Vagina (tissue), 2 donors: Measurements from ENCODE around the gene KCTD6. TPM values are rescaled to one million over a fixed set of nuclear protein-coding genes. Genes with fewer than 3 reads are reported as not detected.

ENCODE experiments used
- DNase-seq, 2 donors: peaks; one replicate each; pipeline ENCODE4 v3.0.0-alpha.2; 2017; ENCODE audit errors: extremely low spot score in 2 of 2
- H3K27ac ChIP-seq: fragments of 200-600 bp; sonication (generic); one replicate; pipeline ENCODE4 v1.5.1; 2019
- H3K27me3 ChIP-seq: fragments of 200-600 bp; sonication (generic); one replicate; pipeline ENCODE4 v1.5.1; 2019
- H3K36me3 ChIP-seq, 2 donors: fragments of 200-600 bp; sonication (generic); one replicate each; pipeline ENCODE4 v1.5.1; 2017 to 2019
- H3K4me1 ChIP-seq: fragments of 200-600 bp; sonication (generic); one replicate; pipeline ENCODE4 v1.5.1; 2019
- H3K4me3 ChIP-seq, 2 donors: fragments of 200-600 bp; sonication (generic); 1 replicate in 1 of 2; 2 replicates in 1 of 2; pipeline ENCODE4 v1.5.1; 2016 to 2019
- H3K9me3 ChIP-seq: fragments of 200-600 bp; sonication (generic); one replicate; pipeline ENCODE4 v1.5.1; 2019
- POLR2A ChIP-seq, 2 donors: fragments of 450-650 bp; IDR thresholded peaks; one replicate each; pipeline ENCODE4 v1.6.1; 2017; ENCODE audit warnings: antibody characterized with exemption in 2 of 2, mild to moderate bottlenecking in 2 of 2, moderate library complexity in 2 of 2
- POLR2AphosphoS5 ChIP-seq, 2 donors: sonication (generic); formaldehyde crosslinking; IDR thresholded peaks; one replicate each; pipeline ENCODE4 v1.9.0; 2017; ENCODE audit warnings: antibody characterized with exemption in 2 of 2, mild to moderate bottlenecking in 2 of 2, low read depth in 1 of 2; ENCODE audit not compliant: insufficient read depth in 1 of 2
- intact Hi-C: fragments of 100-400 bp; cut with DNase I; formaldehyde crosslinking; loops from one replicate; pipeline ENCODE4 v1.15.1; 2023
- total RNA-seq: library from RNA; depleted of rRNA; stranded (reverse); fragments of >200 nt; gene quantifications from one replicate; pipeline ENCODE4 v1.2.3, GENCODE V29; 2016
- TF ChIP-seq, protein P1 (sequence below), 3 experiments: fragments of 450-650 bp in 2 of 3; fragments of 200-600 bp in 1 of 3; sonication (generic) in 1 of 3; IDR thresholded peaks; one replicate each; pipeline ENCODE4 v1.5.1; 2017 to 2019; ENCODE audit warnings: antibody characterized with exemption in 3 of 3, mild to moderate bottlenecking in 2 of 3, moderate library complexity in 2 of 3

The KCTD6 gene
- total RNA-seq, 1 donor from 2014 or later: 19.6 TPM

DNA sequence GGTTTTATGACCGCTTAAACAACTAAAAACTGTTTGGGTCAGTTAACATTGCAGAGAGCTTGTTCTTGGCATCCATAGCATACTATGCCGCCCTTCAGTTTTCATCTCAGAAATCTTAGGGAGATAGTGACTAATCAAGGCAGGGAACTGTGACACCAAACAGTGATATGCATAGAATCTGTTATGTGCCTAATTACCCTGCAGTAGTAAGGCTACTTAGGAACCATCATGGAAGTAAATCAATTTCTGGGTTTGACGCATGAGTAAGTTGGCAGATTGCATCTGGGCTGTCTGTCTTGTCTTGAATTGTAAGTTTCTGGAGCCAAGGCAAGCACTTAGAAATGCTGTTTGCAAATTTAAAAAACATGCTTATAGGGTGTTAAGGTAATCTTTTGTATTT is 22.5 kb downstream of the KCTD6 start:
- TF ChIP-seq, protein P1, sequence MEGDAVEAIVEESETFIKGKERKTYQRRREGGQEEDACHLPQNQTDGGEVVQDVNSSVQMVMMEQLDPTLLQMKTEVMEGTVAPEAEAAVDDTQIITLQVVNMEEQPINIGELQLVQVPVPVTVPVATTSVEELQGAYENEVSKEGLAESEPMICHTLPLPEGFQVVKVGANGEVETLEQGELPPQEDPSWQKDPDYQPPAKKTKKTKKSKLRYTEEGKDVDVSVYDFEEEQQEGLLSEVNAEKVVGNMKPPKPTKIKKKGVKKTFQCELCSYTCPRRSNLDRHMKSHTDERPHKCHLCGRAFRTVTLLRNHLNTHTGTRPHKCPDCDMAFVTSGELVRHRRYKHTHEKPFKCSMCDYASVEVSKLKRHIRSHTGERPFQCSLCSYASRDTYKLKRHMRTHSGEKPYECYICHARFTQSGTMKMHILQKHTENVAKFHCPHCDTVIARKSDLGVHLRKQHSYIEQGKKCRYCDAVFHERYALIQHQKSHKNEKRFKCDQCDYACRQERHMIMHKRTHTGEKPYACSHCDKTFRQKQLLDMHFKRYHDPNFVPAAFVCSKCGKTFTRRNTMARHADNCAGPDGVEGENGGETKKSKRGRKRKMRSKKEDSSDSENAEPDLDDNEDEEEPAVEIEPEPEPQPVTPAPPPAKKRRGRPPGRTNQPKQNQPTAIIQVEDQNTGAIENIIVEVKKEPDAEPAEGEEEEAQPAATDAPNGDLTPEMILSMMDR (IDR thresholded peaks at IDR 0.05): no peak
- TF ChIP-seq POLR2AphosphoS5 (IDR thresholded peaks at IDR 0.05; ENCODE audit: insufficient read depth in 1 of 2, low read depth in 1 of 2): no peak
- TF ChIP-seq POLR2A (IDR thresholded peaks at IDR 0.05): no peak
- Histone ChIP-seq H3K9me3 (no peaks in the 10 kb centered on the region), H3K27me3 (no peaks in the 10 kb centered on the region), H3K4me3 (no peak overlapping the region), H3K4me1 (peaks cover 5% of the 10 kb centered on the region), H3K36me3 (no peaks in the 10 kb centered on the region), H3K27ac (no peak overlapping the region)
- no peak for DNase-seq
- intact Hi-C loops: no loop called here

DNA sequence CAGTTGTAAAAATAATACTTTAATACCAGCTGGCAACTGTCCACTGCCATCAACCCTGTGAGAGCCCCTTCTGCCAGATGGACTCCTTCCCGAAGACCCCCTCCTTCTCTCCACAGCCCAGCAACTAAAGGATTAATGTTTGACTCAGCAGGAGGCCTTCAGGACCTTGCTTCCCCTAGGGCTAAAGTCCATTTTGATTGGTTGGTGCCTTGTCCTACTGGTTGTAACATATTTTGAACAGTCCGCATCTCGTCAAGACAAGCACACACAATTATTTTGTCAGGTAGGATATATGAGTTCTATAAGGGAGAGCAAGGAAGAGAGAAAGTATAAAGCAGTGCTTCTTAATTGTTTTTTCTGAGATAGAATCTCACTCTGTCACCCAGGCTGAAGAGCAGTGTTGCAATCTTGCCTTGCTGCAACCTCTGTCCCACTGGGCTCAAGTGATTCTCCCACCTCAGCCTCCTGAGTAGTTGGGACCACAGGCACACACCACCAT is 26.4 kb downstream of the KCTD6 start:
- intact Hi-C loops: no loop called here
- Histone ChIP-seq H3K4me3 (no peak overlapping the region), H3K27me3 (no peaks in the 10 kb centered on the region), H3K4me1 (peaks cover 5% of the 10 kb centered on the region), H3K27ac (no peak overlapping the region), H3K9me3 (no peaks in the 10 kb centered on the region), H3K36me3 (peaks cover 0 to 19% of the 10 kb centered on the region in 2 donors)
- no peak for DNase-seq
- TF ChIP-seq, protein P1 (IDR thresholded peaks at IDR 0.05): no peak
- peak in 1 of 2 donors; percentile 21 for TF ChIP-seq POLR2AphosphoS5 (IDR thresholded peaks at IDR 0.05; ENCODE audit: insufficient read depth in 1 of 2, low read depth in 1 of 2)

DNA sequence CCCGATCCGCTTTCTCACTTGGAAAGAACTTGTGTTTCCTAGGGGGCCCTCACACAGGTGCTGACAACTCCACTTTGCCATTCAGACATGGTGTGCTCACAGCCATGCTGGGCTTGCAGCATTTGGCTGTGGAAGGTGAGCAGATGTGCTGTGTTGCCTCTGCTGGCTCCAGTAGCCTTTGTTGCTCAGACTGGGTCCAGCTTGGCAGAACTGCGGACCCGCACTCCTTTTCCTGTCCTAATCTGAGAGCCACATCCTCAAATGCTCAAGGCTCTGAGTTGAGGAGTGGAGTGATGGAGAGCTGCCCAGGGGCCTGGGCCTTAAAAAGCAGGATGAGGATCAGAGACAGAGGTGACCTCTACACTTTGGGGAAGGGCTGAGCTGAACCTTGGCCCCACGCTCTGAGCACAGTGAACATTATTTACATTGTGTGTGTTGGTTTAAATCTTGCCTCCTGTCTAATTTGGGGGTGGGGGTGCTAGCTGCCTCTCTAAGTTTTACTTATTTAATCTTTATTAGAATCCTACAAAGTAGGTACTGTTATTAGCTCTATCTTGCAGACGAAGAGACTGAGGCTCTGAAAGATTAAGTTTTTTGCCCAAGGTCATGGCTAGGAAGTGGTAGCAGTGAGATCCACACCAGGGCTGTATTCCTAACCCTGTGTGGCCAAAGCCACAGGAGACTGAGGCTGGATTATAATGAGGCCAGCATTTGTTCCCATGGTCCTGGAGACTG is 27.9 kb downstream of the KCTD6 start:
- TF ChIP-seq, protein P1 (IDR thresholded peaks at IDR 0.05): no peak
- TF ChIP-seq POLR2AphosphoS5 (IDR thresholded peaks at IDR 0.05; ENCODE audit: insufficient read depth in 1 of 2, low read depth in 1 of 2): no peak
- TF ChIP-seq POLR2A (IDR thresholded peaks at IDR 0.05): no peak
- intact Hi-C loops: no loop called here
- DNase-seq: no peak
- no peak overlapping the region for H3K27ac ChIP-seq
- H3K27me3 ChIP-seq: no peaks in the 10 kb centered on the region
- peaks cover 5% of the 10 kb centered on the region for H3K4me1 ChIP-seq
- no peaks in the 10 kb centered on the region for H3K9me3 ChIP-seq
- H3K4me3 ChIP-seq: no peak overlapping the region
- H3K36me3 ChIP-seq: peaks cover 0 to 30% of the 10 kb centered on the region in 2 donors

DNA sequence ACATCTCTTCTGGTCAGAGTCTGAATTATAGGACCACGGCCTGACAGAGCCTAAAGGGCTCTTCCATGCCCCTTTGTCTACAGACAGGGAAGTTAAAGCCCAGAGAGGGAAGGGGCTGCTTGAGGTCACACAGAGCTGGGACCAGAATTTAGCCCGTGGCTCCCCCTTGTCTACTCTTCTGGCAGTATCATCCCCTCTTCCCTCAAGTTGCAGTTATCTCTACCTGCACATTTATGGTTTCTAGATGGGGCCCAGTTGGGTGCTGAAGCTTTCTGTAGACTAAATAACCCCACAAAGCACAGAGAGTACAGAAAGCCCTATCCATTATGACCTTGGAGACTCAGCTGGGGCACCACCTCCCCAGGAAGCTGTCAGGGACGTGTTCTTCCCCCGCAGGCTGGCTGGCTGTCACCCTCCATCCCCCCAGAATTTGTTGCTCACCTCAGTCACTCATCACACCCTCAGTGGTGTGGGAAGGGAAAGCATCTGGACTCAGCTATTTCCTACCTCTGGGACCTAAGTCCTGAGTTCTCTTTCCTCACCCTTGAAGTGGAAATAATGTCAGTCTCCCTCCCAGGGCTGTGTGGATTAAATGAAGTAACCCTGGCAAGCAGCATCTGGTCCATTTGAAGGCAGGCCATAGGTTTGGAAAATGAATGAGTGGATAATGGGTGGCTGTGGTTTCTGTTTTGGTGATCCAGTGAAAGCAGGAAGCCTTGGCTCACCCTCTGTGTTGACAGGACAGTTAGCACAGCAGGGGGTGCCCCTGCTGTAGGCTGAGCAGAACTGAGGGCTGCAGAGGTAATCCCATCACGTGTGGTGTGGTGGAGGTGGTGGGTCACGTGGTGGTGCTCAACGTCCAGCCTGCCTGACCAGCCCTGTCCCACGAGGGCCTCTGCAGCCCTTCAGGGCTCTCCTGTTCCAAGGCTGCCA is 28.8 kb downstream of the KCTD6 start:
- Histone ChIP-seq H3K9me3 (no peaks in the 10 kb centered on the region), H3K27me3 (no peaks in the 10 kb centered on the region), H3K4me3 (no peak overlapping the region), H3K4me1 (peaks cover 5% of the 10 kb centered on the region), H3K36me3 (peaks cover 0 to 30% of the 10 kb centered on the region in 2 donors), H3K27ac (no peak overlapping the region)
- DNase-seq: no peak
- intact Hi-C loops: no loop called here
- TF ChIP-seq, protein P1 (IDR thresholded peaks at IDR 0.05): no peak
- TF ChIP-seq POLR2AphosphoS5 (IDR thresholded peaks at IDR 0.05; ENCODE audit: insufficient read depth in 1 of 2, low read depth in 1 of 2) (no peak), POLR2A (IDR thresholded peaks at IDR 0.05) (no peak)
